ENCODE data around the gene VSTM2L.
A peak's percentile ranks its signal among the peaks of the same experiment; 100 is the strongest.

Gene VSTM2L

DNA sequence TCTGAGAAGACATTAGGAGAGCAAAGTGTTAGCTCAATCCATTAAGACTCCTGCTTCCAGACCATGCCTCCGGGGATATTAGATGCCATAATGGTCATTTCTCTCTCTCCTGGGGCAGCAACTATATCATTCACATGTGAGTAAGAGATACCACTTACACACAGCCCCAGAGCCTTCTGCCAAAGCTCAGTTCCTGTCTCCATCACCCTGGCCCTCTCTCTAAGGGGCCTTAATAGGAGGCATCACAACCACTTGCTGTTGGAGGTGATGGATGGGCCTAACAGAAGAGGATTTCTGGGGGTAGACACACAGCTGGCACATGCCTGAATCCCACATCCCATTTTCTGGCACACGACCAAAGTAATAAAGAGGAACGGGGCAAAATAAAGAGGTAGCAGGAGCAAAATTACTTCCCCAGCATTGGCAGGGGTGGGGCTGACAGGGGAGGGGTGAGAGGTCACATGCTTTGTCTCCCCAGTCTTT is 34.0 kb upstream of the VSTM2L start:
- no peaks in the 10 kb centered on the region for H3K27me3 ChIP-seq (ENCODE audit: insufficient read depth, low read length)
- 72% methylated on average over 3 of the region's 3 CpGs for WGBS
- no peaks in the 10 kb centered on the region for H3K9me3 ChIP-seq (ENCODE audit: insufficient read depth, low read depth, low read length)
- H3K9ac ChIP-seq (ENCODE audit: low read depth, low read length), result no peak overlapping the region
- H3K27ac ChIP-seq (ENCODE audit: low read depth, low read length), result no peak overlapping the region
- H3K36me3 ChIP-seq (ENCODE audit: insufficient read depth, low read length), result peaks cover 4% of the 10 kb centered on the region; the same call in 1 of the 2 replicates
- peaks cover 10% of the 10 kb centered on the region for H3K4me1 ChIP-seq (ENCODE audit: insufficient read depth, low read length)
- no peak overlapping the region for H3K4me3 ChIP-seq (ENCODE audit: low read length)

DNA sequence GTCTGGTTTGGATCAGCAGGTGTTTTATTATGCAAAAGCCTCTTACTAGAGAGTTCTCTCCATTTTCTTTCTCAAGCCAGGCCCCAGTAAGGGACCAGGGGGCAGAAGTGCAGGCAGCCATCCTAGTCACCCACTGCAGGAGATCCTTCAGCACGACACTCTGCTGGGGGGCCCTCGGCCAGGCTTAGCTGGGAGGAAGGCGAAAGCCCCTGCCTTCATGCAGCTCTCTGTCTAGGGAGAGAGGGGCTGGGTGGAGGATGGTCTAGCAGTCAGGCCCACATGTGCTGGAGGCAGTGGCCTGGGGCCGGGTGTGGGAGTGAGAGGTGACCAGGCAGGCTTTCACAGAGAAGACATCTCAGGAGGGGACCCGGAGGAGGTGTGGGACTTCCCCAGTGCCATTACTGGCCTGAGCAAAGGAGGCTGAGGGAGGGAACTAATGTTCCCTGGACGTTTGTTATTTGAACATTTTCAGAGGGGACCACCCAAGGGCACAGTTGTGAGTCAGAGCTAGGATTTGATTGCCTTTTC is 33.5 kb upstream of the VSTM2L start:
- H3K9me3 ChIP-seq (ENCODE audit: insufficient read depth, low read depth, low read length), result no peaks in the 10 kb centered on the region
- peaks cover 4% of the 10 kb centered on the region; the same call in 1 of the 2 replicates for H3K36me3 ChIP-seq (ENCODE audit: insufficient read depth, low read length)
- peak overlapping the region; percentile 64 for H3K27ac ChIP-seq (ENCODE audit: low read depth, low read length)
- no peak overlapping the region for H3K4me3 ChIP-seq (ENCODE audit: low read length)
- 59% methylated on average over 6 of the region's 6 CpGs for WGBS
- no peaks in the 10 kb centered on the region for H3K27me3 ChIP-seq (ENCODE audit: insufficient read depth, low read length)
- no peak overlapping the region for H3K9ac ChIP-seq (ENCODE audit: low read depth, low read length)
- H3K4me1 ChIP-seq (ENCODE audit: insufficient read depth, low read length), result peaks cover 10% of the 10 kb centered on the region

DNA sequence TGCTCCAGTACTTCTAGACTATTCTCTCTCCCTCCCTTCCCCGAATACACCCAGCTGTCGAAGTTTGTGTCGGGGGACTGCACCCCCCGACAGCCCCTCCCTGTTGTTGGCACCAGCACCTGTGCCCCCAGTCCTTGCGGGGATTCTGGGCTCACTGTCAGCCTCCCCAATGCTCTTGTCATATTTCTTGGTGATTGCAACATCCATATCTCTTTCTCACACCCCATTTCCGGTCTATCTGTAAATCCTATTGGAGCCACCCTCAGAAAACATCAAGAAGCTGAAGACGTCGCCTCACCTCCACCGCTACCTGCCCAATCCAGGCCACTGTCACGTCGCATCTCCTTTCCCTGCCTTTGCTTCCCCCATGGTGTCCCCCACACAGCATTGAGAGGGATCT is 32.6 kb upstream of the VSTM2L start:
- Histone ChIP-seq H3K4me1 (ENCODE audit: insufficient read depth, low read length) (peaks cover 10% of the 10 kb centered on the region), H3K9ac (ENCODE audit: low read depth, low read length) (no peak overlapping the region), H3K27ac (ENCODE audit: low read depth, low read length) (no peak overlapping the region), H3K36me3 (ENCODE audit: insufficient read depth, low read length) (no peaks in the 10 kb centered on the region; the same call in 1 of the 2 replicates), H3K9me3 (ENCODE audit: insufficient read depth, low read depth, low read length) (no peaks in the 10 kb centered on the region), H3K4me3 (ENCODE audit: low read length) (no peak overlapping the region), H3K27me3 (ENCODE audit: insufficient read depth, low read length) (no peaks in the 10 kb centered on the region)
- 90% methylated on average over 11 of the region's 11 CpGs for WGBS

DNA sequence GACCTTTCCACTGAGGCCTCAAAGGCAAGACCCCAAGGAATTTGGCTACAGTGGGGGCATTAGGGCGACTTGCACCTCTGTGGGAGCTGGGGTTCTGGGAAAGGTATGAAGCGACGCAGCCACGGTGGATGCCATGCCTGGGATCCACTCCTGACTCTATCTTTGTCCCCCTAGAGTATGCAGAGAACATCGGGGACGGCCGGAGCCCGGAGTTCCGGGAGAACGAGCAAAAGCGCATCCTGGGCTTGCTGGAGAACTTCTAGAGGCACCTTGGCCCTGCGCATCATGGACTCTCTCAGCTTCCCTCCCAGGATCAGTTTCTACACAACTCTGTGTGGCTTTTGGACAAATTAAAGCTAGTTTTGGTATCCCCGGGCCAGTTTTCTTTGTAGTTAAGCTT is 31.2 kb upstream of the VSTM2L start:
- Histone ChIP-seq H3K4me3 (ENCODE audit: low read length) (no peak overlapping the region), H3K27ac (ENCODE audit: low read depth, low read length) (no peak overlapping the region), H3K4me1 (ENCODE audit: insufficient read depth, low read length) (peaks cover 10% of the 10 kb centered on the region), H3K9me3 (ENCODE audit: insufficient read depth, low read depth, low read length) (no peaks in the 10 kb centered on the region), H3K36me3 (ENCODE audit: insufficient read depth, low read length) (no peaks in the 10 kb centered on the region; the same call in 1 of the 2 replicates), H3K9ac (ENCODE audit: low read depth, low read length) (no peak overlapping the region), H3K27me3 (ENCODE audit: insufficient read depth, low read length) (no peaks in the 10 kb centered on the region)
- 97% methylated on average over 13 of the region's 13 CpGs for WGBS

DNA sequence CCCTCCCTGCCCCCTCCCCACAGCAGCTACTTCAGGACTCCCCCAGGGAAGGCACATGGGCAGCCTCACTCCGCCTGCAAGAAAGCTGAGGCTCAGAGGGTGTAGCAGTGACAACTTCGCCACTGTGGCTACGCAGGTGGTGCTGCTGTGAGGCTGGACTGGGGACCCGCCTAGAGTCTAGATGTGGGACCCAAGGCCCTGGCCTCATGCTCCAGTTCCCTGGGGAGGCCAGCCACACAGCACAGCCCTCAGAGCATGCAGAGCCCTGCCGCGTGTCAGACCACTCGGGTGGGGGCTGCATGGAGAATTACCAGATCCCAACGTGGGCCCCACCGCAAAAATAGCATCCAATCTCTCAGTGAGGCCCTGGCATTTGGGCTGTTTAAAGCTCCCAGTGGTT is 30.8 kb upstream of the VSTM2L start:
- no peaks in the 10 kb centered on the region for H3K27me3 ChIP-seq (ENCODE audit: insufficient read depth, low read length)
- peaks cover 10% of the 10 kb centered on the region for H3K4me1 ChIP-seq (ENCODE audit: insufficient read depth, low read length)
- no peak overlapping the region for H3K27ac ChIP-seq (ENCODE audit: low read depth, low read length)
- no peak overlapping the region for H3K4me3 ChIP-seq (ENCODE audit: low read length)
- 95% methylated on average over 9 of the region's 9 CpGs for WGBS
- no peaks in the 10 kb centered on the region; the same call in 1 of the 2 replicates for H3K36me3 ChIP-seq (ENCODE audit: insufficient read depth, low read length)
- H3K9me3 ChIP-seq (ENCODE audit: insufficient read depth, low read depth, low read length), result no peaks in the 10 kb centered on the region
- H3K9ac ChIP-seq (ENCODE audit: low read depth, low read length), result no peak overlapping the region

DNA sequence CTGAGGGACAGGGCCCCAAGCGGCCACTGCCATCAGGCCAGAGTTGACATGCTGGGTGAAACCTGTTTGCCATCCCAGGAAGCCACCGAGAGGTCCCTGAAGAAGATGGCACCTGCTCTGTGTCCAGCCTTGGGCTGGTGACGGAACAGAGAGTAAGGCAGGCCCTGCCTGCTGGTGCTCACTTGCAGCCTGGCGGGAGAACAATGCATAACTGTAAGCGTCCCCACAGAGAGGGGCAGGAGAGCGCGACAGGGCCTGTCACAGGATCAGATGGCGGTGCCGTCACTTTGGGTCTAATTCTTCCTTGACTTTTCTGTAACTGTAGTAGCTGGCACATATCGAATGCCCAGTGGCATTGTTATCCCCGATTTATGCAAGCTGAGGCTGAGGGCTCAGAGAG is 29.0 kb upstream of the VSTM2L start:
- no peaks in the 10 kb centered on the region for H3K9me3 ChIP-seq (ENCODE audit: insufficient read depth, low read depth, low read length)
- H3K4me1 ChIP-seq (ENCODE audit: insufficient read depth, low read length), result peaks cover 3% of the 10 kb centered on the region
- no peak overlapping the region for H3K9ac ChIP-seq (ENCODE audit: low read depth, low read length)
- no peak overlapping the region for H3K4me3 ChIP-seq (ENCODE audit: low read length)
- no peaks in the 10 kb centered on the region for H3K36me3 ChIP-seq (ENCODE audit: insufficient read depth, low read length)
- WGBS, result 94% methylated on average over 11 of the region's 11 CpGs
- H3K27ac ChIP-seq (ENCODE audit: low read depth, low read length), result no peak overlapping the region
- no peaks in the 10 kb centered on the region for H3K27me3 ChIP-seq (ENCODE audit: insufficient read depth, low read length)

DNA sequence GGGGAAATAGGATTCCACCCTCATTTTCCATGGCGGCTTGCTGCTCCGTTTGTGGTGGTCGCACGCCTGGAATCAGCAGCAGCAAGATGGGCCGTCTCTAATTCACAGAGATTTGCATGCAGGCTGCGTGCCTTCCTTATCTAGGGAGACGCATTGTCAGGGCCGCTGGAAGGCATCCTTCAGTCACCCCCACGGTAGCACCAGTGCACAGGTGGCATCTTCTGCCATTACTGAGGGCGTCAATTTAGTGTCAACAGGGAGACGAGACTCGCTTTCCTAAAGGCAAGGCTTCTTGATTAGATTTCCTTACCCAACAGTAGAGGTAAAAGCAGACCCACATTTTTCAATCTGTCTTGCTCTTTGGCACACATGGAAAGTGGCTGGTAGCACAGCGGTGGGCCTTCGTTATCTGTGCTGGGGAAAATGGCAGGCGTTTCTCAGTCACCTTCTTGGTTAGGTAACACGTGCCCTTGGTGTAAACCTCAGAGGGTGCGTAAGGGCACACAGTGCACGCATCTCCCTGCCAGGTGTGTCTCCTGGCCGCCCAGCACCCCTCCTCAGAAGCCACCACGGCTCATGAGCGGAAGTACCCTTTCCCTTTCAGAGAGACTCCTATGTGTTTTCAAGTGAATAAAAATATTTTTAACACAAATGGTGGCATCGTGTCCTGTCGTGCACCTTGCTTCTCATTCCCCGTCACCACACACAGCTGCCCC is 27.3 kb upstream of the VSTM2L start:
- Histone ChIP-seq H3K4me1 (ENCODE audit: insufficient read depth, low read length) (no peaks in the 10 kb centered on the region), H3K4me3 (ENCODE audit: low read length) (no peak overlapping the region), H3K36me3 (ENCODE audit: insufficient read depth, low read length) (no peaks in the 10 kb centered on the region), H3K27me3 (ENCODE audit: insufficient read depth, low read length) (no peaks in the 10 kb centered on the region), H3K27ac (ENCODE audit: low read depth, low read length) (no peak overlapping the region), H3K9ac (ENCODE audit: low read depth, low read length) (no peak overlapping the region), H3K9me3 (ENCODE audit: insufficient read depth, low read depth, low read length) (no peaks in the 10 kb centered on the region)
- 94% methylated on average over 21 of the region's 24 CpGs for WGBS

DNA sequence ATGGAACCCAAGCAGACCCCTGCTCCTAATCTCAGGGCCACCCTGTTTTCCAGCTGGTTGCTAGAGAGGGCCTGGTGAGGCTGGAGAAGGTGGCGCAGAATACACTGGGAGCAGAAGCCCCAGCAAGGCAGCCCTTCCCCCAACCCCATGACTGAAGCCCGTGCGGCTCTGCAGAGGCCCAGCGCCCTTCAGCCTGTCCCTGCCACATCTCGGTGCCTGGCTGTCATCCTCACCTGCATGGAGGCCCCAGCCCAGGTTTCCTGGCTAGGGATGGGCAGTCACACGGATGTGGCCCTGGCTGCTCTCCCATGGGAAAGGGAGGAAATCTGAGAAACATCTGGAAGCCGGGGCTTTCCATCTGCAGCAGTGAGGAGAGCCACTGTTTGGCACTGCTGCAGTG is 26.1 kb upstream of the VSTM2L start:
- WGBS, result 95% methylated on average over 7 of the region's 7 CpGs

DNA sequence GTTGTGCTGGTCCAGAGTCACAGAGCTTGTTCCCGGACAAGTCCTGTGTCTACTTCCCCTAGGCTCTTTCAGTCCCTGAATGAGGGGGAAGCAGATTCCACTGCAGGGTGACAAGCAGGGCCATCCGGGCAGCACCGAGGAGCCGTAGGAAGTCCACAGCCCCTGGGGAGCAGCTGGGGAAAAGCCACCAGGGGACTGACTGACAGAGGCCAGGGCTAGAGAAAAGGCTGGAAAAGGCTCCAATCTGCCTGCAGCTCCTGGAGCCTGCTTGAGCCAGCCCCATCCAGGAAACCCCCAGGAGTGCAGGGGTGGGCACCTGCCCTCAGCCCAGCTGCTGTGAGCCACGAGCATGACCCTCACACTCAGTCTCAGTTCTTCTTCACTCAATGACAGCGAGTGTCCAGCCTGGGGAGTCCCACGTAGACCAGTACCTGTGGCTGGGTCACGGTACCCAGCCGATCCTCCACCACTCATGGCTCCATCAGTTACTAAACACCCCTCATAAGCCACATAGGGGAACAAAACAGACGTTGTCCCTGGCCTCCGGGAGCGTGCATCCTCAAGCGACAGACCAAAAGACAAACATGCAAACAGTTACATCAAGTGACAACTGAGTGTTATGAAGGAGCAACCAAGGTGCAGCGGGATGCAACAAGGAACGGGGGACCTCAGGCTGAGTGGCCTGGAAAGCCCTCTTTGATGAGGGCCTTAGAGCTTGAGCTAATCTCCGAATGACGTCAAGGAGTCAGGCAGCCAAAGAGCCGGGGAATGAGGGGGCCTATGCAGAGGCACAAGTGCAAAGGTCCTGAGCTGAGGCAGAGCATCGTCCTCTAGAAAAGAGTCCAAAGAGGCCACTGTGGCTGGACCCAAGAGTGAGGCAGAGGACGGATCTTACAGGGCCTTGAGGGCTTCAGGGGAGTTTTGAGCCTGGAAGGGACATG is 24.8 kb upstream of the VSTM2L start:
- no peak overlapping the region for H3K9ac ChIP-seq (ENCODE audit: low read depth, low read length)
- H3K36me3 ChIP-seq (ENCODE audit: insufficient read depth, low read length), result no peaks in the 10 kb centered on the region
- H3K4me3 ChIP-seq (ENCODE audit: low read length), result no peak overlapping the region
- no peaks in the 10 kb centered on the region for H3K9me3 ChIP-seq (ENCODE audit: insufficient read depth, low read depth, low read length)
- H3K4me1 ChIP-seq (ENCODE audit: insufficient read depth, low read length), result no peaks in the 10 kb centered on the region
- no peaks in the 10 kb centered on the region for H3K27me3 ChIP-seq (ENCODE audit: insufficient read depth, low read length)
- no peak overlapping the region for H3K27ac ChIP-seq (ENCODE audit: low read depth, low read length)
- 92% methylated on average over 20 of the region's 20 CpGs for WGBS

More for the DNA sequence above, 26.1 kb upstream of the VSTM2L start:
- Histone ChIP-seq H3K27me3 (ENCODE audit: insufficient read depth, low read length) (no peaks in the 10 kb centered on the region), H3K9me3 (ENCODE audit: insufficient read depth, low read depth, low read length) (no peaks in the 10 kb centered on the region), H3K4me3 (ENCODE audit: low read length) (no peak overlapping the region), H3K4me1 (ENCODE audit: insufficient read depth, low read length) (no peaks in the 10 kb centered on the region), H3K9ac (ENCODE audit: low read depth, low read length) (no peak overlapping the region), H3K27ac (ENCODE audit: low read depth, low read length) (no peak overlapping the region), H3K36me3 (ENCODE audit: insufficient read depth, low read length) (no peaks in the 10 kb centered on the region)

DNA sequence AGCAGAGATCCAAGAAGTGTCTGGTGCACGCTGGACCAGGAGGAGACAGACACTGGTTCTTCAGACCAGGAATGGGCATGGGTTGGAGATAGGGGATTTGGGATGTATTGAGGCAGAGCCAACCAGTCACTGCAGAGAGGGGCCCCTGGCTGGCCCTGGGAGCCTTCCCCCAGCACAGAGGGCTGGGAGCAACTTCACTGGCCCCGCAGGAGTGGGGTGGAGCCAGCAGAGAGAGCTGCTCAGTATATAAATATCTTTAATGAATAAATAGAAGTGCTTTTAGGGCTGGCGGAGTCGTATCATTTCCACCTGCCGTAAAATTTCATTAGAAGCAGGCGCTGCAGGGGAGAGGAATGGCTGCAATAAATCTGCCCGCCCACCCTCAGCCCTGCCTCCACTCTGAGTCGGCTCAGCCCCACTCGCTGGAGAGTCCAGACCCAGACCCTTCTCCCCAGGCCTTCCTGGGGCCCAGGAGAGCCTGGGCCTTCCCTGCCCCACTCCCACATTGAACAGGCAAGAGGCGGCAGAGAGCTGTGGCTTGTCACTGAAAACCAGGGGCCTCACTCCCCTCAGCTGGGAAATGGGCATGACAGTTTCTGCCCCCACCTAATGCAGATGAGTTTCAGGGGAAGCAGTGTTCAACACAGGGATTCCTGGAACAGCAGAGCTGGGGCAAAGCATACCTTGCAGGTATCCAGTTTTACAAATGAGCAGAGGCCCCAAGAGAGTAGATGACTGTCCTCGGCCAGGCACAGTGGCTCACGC is 23.9 kb upstream of the VSTM2L start:
- no peaks in the 10 kb centered on the region for H3K4me1 ChIP-seq (ENCODE audit: insufficient read depth, low read length)
- H3K36me3 ChIP-seq (ENCODE audit: insufficient read depth, low read length), result no peaks in the 10 kb centered on the region
- no peak overlapping the region for H3K9ac ChIP-seq (ENCODE audit: low read depth, low read length)
- no peaks in the 10 kb centered on the region for H3K27me3 ChIP-seq (ENCODE audit: insufficient read depth, low read length)
- H3K9me3 ChIP-seq (ENCODE audit: insufficient read depth, low read depth, low read length), result no peaks in the 10 kb centered on the region
- H3K4me3 ChIP-seq (ENCODE audit: low read length), result no peak overlapping the region
- 89% methylated on average over 12 of the region's 12 CpGs for WGBS
- no peak overlapping the region for H3K27ac ChIP-seq (ENCODE audit: low read depth, low read length)

Data from HUES64 (cell line).